Left cardiac atrium (tissue), 4 donors: ENCODE measurements around the gene XIRP2. TPM values are rescaled to one million over a fixed set of nuclear protein-coding genes. Genes with fewer than 3 reads are reported as not detected.

Experiments used
- ATAC-seq, 2 donors: fragments of 200-7000 bp; cut with Tn5 transposase; one replicate each; pipeline ENCODE4 v1.9.1; 2020; ENCODE audit warnings: mild to moderate bottlenecking in 2 of 2, moderate library complexity in 2 of 2
- DNase-seq: peaks from one replicate; pipeline ENCODE4 v3.0.0-alpha.2; 2020
- intact Hi-C, 2 donors: fragments of 100-400 bp; cut with DNase I; formaldehyde crosslinking; loops; one replicate each; pipeline versions ENCODE4 v1.14.1 to v1.15.1; 2022 to 2023
- total RNA-seq, 2 donors: library from RNA; stranded (reverse); fragmentation: NEBNext Ultra II Directional; extraction: Animal tissue kit (Norgen Biotek cat#: 25700); gene quantifications; one replicate each; pipeline ENCODE4 v1.2.1, GENCODE V29; 2021
- donor health status: DM: no; HTN: yes; CAD: no.
- donor health status: DM: no; HTN: yes; CAD: no; lungs with severe emphysema.
- donor health status: DM: yes; HTN: yes; CAD: no.
- donor health status: Dilated cardiomyopathy.

XIRP2 gene
- total RNA-seq, 2 donors from 2014 or later = 22.9 to 44.0 TPM

DNA sequence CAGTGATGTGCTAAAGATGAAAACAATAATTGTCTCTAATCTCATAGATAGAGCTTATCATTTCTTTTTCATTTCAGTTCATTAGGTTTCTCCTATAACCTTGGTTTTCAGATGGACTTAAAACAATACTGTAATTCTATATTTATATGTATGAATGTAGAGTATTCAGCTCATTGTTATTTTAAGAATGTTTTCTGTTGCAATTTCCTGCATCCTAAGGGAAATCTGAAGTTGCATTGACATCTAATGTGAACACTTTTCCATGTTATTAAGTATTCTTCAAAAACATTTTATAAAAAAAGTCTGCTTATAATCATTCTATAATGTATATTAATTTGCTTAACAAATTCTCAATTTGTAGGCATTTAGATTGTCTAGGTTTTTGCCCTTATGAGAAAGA, 288.9 kb downstream of the XIRP2 start:
- ATAC-seq (no peak), DNase-seq (no peak)
- intact Hi-C loops = no loop called here

DNA sequence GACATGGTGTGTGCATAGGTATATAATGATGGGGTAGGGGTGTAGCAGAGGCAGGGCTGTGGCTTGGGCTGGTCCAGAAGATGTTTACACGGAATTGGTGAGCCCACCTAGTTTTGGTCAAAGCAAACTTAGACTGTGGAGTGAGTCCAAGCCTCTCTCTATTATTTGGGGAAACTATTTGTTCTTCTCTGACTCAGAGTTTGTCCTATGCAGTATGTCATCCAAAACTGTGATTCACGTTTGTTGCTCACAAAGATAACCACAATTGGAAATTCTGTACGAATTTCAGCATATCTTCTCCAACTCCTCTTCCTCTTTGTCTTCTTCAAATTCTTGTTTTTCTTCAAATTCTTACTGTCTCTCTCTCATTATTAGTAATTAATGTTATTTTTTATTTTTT, 292.9 kb downstream of the XIRP2 start:
- intact Hi-C loops = no loop called here
- DNase-seq (no peak), ATAC-seq (no peak)

DNA sequence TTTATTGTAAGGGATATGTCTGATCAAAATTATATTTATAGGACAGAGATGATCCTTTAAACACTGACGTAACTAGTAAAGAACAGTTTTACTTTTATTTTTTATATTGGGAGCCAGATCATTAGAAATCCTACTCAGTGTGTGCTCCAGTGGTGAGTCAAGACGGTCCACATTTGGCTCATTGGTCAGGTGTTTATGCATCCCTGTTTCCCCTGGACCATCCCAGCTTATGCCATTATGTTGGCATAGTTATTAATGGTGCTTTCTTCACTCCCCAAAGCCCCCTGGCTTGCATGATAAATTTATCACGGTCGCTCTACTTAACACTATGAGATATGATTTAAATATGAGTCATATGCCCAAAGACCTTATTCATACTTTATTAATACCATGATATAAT, 293.4 kb downstream of the XIRP2 start:
- ATAC-seq (peak in 1 of 2 donors; percentile 21), DNase-seq (no peak)
- intact Hi-C loops = no loop called here

DNA sequence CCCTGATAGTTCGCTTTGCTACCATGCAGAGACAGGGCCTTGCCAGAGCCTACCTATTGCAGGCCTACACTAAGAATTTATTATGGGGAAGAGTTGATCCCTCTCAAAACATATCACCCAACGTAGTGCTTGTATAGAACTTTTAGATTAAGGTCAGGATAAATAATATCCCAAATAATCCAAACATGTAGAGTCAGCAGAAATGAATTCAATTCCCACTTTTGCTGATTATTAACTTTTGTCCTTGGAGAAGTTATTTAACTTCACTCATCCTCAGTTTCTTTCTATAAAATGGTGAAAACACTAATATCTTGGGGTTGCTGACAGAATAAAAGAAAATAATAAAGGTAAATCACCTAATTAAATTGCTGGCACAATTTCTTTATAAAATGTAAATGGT, 294.1 kb downstream of the XIRP2 start:
- ATAC-seq = no peak
- intact Hi-C loops = no loop called here
- no peak for DNase-seq

DNA sequence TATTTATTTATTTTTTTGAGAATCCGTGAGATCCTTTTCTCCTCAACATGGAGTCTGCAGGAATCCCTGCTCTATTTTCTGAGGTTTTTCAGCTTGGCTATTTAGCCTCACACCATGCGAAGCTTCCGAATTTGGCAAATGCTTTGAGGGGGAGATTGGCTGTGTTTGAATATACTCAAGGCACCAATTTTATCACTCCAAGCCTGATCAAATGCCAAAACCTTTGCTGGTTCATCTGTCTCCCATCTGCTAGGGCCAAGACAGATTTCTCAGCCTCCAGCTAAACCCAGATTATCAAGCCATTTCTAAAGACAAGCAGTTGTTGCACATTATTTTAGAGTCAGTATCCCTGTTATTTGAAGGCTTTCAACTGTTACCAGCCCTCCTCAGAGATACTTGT, 295.7 kb downstream of the XIRP2 start:
- ATAC-seq = no peak
- intact Hi-C loops = no loop called here
- no peak for DNase-seq

DNA sequence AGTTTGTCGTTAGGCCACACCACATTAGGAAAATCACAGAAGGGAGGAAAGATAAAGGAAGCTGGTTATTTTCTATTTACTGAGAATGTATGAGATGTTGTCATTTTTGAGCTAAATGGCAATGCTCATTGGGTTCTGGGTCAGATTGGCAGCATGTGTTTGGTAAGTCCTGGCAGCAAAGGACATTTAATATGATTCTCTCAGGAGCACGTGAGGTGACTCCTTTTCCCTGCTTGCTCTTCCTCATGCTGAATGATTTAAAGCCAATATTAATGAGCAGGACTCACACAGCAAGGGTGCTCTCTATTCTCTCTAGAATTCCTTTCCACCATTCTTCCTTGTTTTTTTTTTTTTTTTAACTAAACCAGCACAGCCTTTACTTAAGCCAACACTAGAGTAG, 298.2 kb downstream of the XIRP2 start:
- ATAC-seq = no peak
- no peak for DNase-seq
- intact Hi-C loops = no loop called here

DNA sequence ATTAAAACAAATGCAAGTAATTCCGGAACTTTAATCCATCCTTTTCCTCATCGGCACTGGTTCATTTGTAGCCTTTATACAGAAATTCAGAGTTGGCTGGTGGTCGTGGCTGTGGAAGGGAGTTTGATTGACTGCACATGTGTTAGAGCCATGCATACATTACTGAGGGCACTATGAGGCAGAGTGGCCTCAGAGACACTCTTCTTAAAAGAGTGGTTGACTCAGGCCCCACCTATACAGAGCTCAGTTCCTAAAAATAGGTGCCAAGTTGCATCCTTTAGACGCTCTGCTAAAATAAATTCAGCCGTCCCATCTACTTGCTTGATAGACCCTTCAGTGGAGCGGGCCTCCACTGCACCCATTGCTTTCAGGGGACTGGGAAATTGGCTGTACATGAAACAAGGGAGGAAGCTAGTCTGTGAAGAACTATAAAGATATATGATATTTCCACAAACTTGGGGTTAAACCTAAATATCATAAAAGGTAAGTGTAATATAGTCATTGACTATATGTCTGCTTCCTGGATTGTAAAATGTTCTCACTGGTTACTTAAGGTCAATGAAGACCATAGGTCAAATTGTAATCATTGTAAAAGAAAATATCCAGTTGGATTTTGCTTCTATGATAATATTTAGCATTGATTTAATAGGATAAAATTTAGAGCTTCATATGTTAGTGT, 298.9 kb downstream of the XIRP2 start:
- ATAC-seq (peak; percentile 31 to 80), DNase-seq (no peak)
- intact Hi-C loops = no loop called here

DNA sequence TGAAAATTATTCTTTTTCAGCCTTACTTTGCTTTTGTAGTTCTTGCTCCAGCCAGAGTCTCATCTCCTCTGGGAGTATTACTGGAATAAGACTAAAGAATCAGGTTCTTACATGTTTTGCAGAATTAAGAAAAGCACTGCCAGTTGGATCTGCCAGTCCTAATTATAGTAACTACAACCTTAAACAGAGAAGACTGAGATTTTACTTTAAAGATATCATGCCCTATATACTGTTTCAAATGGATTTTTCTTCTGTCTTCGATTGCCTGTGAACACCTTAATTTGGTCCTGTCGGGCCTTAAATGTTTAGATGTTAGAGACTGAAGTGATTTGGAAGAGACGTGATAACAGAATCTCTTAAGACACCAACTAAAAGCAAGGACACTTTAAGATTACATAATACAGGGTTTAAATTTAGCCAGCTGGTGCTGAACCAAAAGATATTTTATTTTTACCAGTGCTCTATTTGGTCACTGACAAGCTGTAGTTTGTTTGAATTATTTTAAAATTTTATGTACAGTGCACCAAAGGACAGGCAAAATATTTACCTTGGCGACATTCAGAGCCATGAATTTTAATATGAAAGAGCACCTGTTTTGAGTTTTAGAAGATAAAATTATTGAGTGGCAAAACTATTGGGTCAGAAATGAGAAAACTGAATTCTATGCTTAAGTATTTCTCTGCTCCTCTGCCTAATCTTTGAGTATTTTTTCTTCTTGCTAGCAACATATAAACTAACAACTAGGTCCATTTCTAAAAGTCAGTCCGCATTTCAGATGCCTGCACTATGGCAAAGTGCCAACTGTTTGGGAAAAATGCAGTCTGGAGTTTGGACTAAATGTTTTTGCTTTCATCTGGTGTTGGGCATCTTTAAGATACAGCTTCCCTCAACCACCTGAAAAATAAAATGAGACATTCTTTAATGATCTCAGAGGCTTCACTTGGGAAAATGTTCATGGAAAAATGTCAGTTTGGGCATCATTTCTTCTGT, 300.0 kb downstream of the XIRP2 start:
- intact Hi-C loops = no loop called here
- ATAC-seq (peak; percentile 14 to 51), DNase-seq (no peak)

DNA sequence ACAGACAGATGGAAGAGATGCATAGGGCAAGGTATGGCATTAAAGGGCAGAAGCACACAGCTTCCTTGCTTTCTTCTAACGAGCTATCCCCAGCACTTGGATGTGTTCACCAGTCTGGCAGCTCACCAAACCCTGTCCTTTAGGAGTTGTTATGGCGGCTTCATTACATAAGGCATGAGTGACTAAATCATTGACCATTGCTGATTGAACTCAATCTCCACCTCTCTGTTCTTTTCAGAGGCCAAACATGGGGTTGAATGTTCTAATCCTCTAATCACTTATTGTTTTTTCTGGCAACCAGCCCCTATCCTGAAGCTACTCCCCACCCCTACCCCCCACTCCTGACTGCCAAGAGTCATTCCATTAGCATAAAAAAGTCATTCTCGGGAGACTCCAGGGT, 301.8 kb downstream of the XIRP2 start:
- ATAC-seq (peak; percentile 39 to 45), DNase-seq (peak; percentile 38)
- intact Hi-C loops = no loop called here

DNA sequence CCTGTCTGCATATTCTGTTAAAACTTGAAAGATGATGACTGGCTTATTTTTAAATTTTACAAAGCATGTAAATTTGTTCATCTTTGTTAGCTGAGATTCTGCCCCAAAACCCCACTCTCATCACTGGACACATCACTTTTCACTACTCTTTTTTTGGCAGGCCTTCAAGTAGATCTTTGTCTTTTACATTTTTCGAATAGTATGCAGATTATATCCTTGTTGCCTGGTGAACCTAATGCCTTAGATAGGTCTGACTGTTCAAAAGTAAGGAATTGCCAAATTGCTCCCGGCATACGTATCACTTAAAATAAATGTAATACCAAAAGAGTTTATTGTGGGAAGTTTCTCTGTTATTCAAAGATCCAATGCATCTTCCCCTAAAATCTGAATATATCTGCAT, 303.3 kb downstream of the XIRP2 start:
- intact Hi-C loops = no loop called here
- no peak for ATAC-seq
- no peak for DNase-seq

DNA sequence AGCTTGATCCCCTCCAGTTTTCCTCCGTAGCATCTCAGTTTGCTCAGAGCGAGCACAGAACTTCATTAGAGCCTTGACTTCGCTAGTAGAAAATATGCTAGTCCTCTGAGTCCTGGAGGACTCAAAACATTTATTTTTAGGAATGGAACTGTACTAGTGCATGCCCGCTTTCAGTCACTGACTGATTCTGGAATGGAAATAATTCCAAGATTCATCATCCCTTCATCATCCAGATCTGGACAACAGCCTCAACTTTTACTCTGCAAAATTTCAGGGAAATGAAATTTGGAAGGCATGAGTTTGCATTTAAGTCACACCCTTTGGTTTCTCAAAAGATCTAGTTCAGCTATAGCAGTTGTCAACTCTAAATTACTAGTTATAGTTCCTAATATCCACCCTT, 304.6 kb downstream of the XIRP2 start:
- ATAC-seq = peak in 1 of 2 donors; percentile 81
- DNase-seq = no peak
- intact Hi-C loops = no loop called here

DNA sequence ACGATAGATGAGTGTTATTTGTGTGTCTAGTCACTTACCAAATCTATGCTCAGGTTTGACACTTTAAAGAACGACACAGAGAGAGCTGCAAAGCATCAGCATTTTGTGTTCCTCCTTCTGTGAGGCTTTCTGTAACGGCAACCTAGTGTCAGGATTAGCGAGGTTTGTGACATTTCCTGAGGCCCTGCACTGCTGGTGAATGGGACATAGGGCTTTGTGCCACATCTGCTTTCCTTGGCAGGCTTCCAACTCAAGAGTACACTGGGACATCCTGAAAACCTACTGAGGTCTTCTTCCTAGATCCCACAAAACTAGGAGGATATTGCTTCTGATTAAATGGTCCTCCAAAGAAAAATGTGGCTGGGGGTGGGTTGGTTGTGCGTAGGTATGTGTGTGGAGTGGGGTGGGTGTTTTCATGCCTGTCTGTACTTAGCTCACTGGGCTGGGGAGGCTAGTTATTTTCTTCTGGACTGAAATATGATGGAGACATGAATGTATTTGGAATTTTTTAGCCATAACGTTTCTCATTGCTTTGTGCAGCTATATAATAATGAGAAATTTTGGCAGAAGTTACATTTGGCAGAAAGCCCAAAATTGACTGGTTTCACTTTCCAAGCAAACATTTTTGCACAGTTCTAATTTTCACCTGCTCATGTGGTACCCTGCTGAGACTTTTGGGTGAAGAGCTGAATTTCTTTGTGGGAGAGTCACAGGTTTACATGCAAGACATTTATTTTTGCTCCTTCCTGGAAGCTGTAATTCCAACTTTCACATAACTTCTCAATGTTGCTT, 308.4 kb downstream of the XIRP2 start:
- intact Hi-C loops = no loop called here
- DNase-seq = peak; percentile 28
- peak; percentile 70 to 88 for ATAC-seq

DNA sequence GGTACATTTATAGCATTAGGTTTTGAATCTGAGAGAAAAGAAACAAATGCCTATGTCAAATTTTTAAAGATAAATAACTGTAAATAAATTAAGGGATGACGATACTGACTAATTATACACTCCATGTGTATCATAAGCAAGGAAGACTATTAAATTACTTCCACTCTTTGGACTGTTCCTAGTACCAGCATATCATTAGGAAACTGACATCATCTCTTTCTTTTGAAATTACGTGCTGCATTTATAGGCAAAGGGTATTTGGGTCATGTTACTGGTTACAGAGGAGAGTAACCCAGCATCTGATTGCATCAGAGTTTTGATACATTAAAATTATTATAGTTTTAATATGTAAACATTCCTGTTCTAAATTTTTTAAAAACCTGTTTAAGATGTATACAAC, 309.7 kb downstream of the XIRP2 start:
- no peak for DNase-seq
- peak in 1 of 2 donors; percentile 25 for ATAC-seq
- intact Hi-C loops = no loop called here

DNA sequence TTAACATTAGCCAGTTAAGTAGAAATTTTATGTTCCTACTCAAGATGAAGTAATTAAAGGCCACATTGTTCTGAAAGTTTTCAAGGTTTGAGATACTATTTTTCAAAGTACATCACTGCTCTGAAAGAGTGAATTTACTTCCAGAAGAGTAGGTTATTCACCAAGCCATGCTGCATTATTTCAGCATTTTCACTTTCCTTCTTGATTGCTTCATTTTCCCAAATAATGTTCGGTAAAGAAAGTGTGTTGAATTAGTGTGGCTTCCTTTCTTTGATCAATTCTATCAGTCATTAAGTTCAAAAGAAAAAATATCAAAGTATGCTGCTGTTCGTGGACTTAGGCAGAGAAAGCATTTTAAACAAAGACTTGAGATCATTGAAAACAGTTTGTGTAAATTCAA, 310.3 kb downstream of the XIRP2 start:
- DNase-seq = no peak
- no peak for ATAC-seq
- intact Hi-C loops = no loop called here

DNA sequence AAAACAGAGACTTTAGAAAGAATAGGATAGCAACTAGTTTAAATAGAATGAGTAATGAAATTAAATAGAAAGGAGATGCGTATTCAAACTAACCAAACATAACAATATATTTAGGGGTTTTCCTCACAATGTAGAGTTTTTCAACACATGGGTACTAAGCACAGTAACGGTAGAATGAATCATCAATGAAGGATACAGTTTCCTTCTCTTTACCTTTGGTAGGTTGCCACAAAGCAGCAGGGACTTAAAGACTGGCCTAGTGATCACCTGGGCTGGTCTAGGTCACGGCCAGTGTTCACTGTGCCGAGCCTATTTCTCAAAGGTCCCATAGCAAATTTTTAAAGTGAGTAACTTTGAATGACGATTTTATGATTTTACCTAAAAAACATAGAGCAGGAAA, 311.7 kb downstream of the XIRP2 start:
- no peak for DNase-seq
- intact Hi-C loops = no loop called here
- no peak for ATAC-seq

DNA sequence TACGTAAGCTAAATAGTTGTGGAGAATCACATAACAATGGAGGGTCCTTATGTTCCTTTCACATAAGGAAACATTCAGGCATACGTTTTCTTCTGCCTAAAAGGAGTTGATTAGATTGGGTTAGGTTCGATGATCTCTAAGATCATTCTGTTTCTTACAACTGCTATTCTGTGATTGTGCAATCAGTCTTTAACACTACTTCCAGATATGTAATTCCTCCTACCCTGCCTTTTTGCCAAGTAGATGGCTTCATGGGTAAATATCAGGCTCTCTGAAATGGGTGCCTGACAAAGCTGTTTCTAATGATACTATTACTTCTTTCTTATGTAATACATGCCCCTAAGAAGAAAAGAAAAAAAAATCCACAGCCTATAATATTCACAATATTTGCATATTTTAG, 321.5 kb downstream of the XIRP2 start:
- intact Hi-C loops = loop anchor here (5.0 to 10.0 kb wide), 4 partner anchors 75 to 672 kb away; no protein-coding TSS in a partner anchor
- ATAC-seq = peak; percentile 42 to 61

DNA sequence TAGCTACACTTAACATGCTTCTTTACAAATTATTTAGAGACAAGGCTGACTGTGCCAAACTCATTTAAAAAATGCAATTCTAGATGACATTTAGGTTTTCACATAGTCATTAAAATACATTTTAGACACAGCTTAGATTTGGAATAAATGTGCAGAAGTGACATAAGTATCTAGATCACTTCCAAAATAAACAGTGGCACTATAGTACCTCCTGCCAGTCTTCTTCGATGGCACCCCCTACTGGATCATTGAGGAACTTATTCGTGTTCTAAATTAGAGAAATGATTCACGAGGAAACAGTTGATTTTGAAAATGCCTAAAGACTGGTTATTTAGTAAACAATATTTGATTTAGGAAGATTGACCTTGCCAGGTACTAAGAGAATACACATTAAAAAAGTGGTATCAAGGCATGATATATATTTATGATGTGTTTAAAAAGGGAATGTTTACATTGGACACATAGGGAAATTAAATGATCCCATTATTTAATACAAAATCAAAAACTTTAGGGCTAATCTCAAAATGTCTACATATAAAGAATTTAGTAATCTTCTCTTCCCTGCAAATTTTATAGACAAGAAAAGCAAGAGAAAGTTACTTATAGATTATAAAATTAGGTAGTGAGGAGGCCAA, 323.9 kb downstream of the XIRP2 start:
- DNase-seq (no peak), ATAC-seq (peak; percentile 44 to 73)
- intact Hi-C loops = loop anchor here (5.0 to 10.0 kb wide), 4 partner anchors 77 to 675 kb away; no protein-coding TSS in a partner anchor

More for the DNA sequence above, 321.5 kb downstream of the XIRP2 start:
- DNase-seq = no peak

DNA sequence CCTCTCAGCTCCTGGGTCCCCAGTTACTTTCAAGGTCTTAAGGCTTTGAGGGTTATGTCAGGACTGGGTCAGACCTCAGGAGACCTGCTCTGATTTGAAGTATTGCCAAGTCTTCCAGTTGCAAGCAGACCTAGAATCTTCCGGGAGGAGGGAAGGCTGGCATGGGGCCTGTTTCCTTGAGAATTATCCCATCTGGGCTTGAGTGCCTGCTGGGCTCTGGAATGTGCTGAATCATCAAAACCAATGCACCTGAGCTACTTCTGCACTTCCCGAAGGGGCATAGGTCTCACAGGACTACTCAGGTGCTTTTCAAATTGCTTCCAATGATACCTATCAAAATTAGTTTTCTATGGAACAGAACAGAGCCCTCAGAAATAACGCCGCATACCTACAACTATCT, 327.3 kb downstream of the XIRP2 start:
- DNase-seq = no peak
- ATAC-seq = no peak
- intact Hi-C loops = loop anchor here (10.0 kb wide), 2 partner anchors 81 to 591 kb away; no protein-coding TSS in a partner anchor

DNA sequence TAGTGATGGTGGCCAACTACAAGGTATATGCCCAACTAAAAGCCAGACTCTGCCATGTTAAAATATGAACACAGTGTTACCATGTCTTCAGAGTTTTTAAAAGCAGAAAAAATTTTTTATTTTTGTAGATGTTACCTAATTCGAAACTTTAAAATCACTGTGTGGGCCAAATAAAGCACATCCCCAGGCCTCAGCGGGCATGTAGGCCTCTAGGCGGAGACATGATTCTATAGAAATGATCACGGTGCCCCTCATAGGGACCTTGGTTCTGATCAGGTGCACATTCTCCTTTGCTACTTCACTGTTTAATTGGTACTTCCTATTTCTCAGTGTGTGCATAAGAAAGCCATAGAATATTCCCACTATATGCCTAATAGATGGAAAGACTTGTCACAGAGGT, 349.2 kb downstream of the XIRP2 start:
- ATAC-seq (no peak), DNase-seq (no peak)
- intact Hi-C loops = no loop called here
